Heart left ventricle (tissue), 13 donors: ENCODE data around the gene SRRM5.

Experiments
- CTCF ChIP-seq, 12 donors: fragments of 200-600 bp; sonication (generic) in 4 of 12; IDR thresholded peaks; one replicate each; pipeline versions ENCODE4 v1.5.0 to v1.8.0; 2018 to 2022; ENCODE audit warnings: antibody characterized with exemption in 12 of 12, mild to moderate bottlenecking in 5 of 12
- POLR2A ChIP-seq, 2 donors: fragments of 450-650 bp; IDR thresholded peaks; one replicate each; pipeline ENCODE4 v1.6.1; 2017; ENCODE audit warnings: antibody characterized with exemption in 2 of 2, mild to moderate bottlenecking in 2 of 2, moderate library complexity in 2 of 2
- donor health status: ischemic (EF 13 %, LVEDD 7.1; RV severe dilation, severe dysfunction).
- donor health status: DM: no; HTN: yes; CAD: no.
- donor health status: DM: no; HTN: no; CAD: no.
- donor health status: ischemic (EF 25% LVEDD 6.9; RV normal size, moderate dysfunction).
- donor health status: ischemic (EF 25% LVEDD 5.7; RV mildly dilated, moderate dysfunction).
- donor health status: ischemic (EF 35%, LVEDD 5.7; RV mildly dilated, moderate dysfunction).
- donor health status: nonischemic (EF 11% LVEDD 7.7; RV severe dilation, severe dysfunction).
- donor health status: DM: yes; HTN: yes; CAD: no.
- donor health status: PGD.
- donor health status: ischemic (EF 29% LVEDD 5.4; RV normal size, mild dysfunction).
- donor health status: nonischemic (EF 23%, LVEDD 6.1; RV moderate dilation, normal function).

- no peak for TF ChIP-seq CTCF (IDR thresholded peaks at IDR 0.05)
- no peak for TF ChIP-seq POLR2A (IDR thresholded peaks at IDR 0.05)
These were observed 8.4 kb downstream of the SRRM5 start for GRCh38 chr19:43620061-43621001.
